GM12878 (cell line): ENCODE data around the gene SCAMP5. TPM values are rescaled to one million over a fixed set of nuclear protein-coding genes. Genes with fewer than 3 reads are reported as not detected.

ENCODE experiments used
- BHLHE40 ChIP-seq, 2 experiments: fragments of 450-650 bp in 1 of 2; IDR thresholded peaks; 2 replicates each; pipeline ENCODE4 v1.6.1; 2011 to 2017; ENCODE audit warnings: low read depth in 2 of 2, borderline replicate concordance in 1 of 2, improper control_type of control experiment in 1 of 2, low read length in 1 of 2, mild to moderate bottlenecking in 1 of 2
- DPF2 ChIP-seq: fragments of 450-650 bp; IDR thresholded peaks from 2 replicates; pipeline ENCODE4 v1.6.1; 2017; ENCODE audit warnings: mild to moderate bottlenecking
- HDAC6 ChIP-seq: fragments of 200-600 bp; sonication (generic); IDR thresholded peaks from one replicate; pipeline ENCODE4 v1.8.0; 2017; ENCODE audit warnings: antibody characterized with exemption; ENCODE audit not compliant: unreplicated experiment
- KAT2A ChIP-seq: conservative IDR thresholded peaks from 2 replicates; pipeline ENCODE4 v1.6.1; 2011; ENCODE audit warnings: low read depth, low read length; ENCODE audit not compliant: control insufficient read depth
- KDM1A ChIP-seq: fragments of 200-600 bp; sonication (generic); IDR thresholded peaks from 2 replicates; pipeline ENCODE4 v1.6.1; 2016; ENCODE audit warnings: borderline replicate concordance
- LARP7 ChIP-seq: fragments of 450-650 bp; IDR thresholded peaks from 2 replicates; pipeline ENCODE4 v1.6.1; 2017; ENCODE audit warnings: mild to moderate bottlenecking
- NFYB ChIP-seq: IDR thresholded peaks from 2 replicates; pipeline ENCODE4 v1.6.1; 2011; ENCODE audit warnings: low read depth, mild to moderate bottlenecking, low read length, improper control_type of control experiment, moderate library complexity; ENCODE audit not compliant: insufficient read depth
- NR2F1 ChIP-seq: fragments of 450-650 bp; conservative IDR thresholded peaks from 2 replicates; pipeline ENCODE4 v1.6.1; 2017; ENCODE audit warnings: mild to moderate bottlenecking
- RB1 ChIP-seq: fragments of 450-650 bp; formaldehyde crosslinking; IDR thresholded peaks from 2 replicates; pipeline ENCODE4 v1.6.1; 2017; ENCODE audit warnings: mild to moderate bottlenecking, borderline replicate concordance
- SMC3 ChIP-seq: IDR thresholded peaks from 2 replicates; pipeline ENCODE4 v1.6.1; 2011; ENCODE audit warnings: low read length, improper control_type of control experiment, borderline replicate concordance
- SREBF1 ChIP-seq: IDR thresholded peaks from 2 replicates; pipeline ENCODE4 v1.6.1; 2012; ENCODE audit warnings: mild to moderate bottlenecking, low read length
- YBX1 ChIP-seq: fragments of 450-650 bp; IDR thresholded peaks from 2 replicates; pipeline ENCODE4 v1.6.1; 2016; ENCODE audit warnings: antibody characterized with exemption
- YY1 ChIP-seq: IDR thresholded peaks from 2 replicates; pipeline ENCODE4 v1.6.1; 2011; ENCODE audit warnings: low read depth, mild to moderate bottlenecking, low read length
- ZNF217 ChIP-seq: fragments of 450-650 bp; IDR thresholded peaks from 2 replicates; pipeline ENCODE4 v1.6.1; 2017; ENCODE audit warnings: antibody characterized with exemption, mild to moderate bottlenecking
- polyA plus RNA-seq, 11 experiments: library from polyadenylated mRNA; depleted of rRNA in 4 of 11; unstranded in 6 of 11; stranded (reverse) in 5 of 11; fragments of >200 nt; fragmentation: Nextera tagmentation in 4 of 11; fragmentation: Illumina TruSeq in 1 of 11; extraction: Ambion mirVana in 4 of 11; extraction: Trizol in 1 of 11; gene quantifications; 1 replicate in 1 of 11; 2 replicates in 10 of 11; pipeline versions ENCODE4 v1.2.1 to v1.2.3, GENCODE V29; 2011 to 2016; ENCODE audit warnings: inconsistent platforms in 2 of 11, missing spikeins in 2 of 11, low read depth in 1 of 11
- total RNA-seq, 4 experiments: library from RNA; depleted of rRNA in 3 of 4; stranded (reverse); fragments of >200 nt in 3 of 4; fragmentation: Illumina TruSeq in 1 of 4; extraction: Trizol in 1 of 4; gene quantifications; 2 replicates each; pipeline versions ENCODE4 v1.2.1 to v1.2.3, GENCODE V29; 2013 to 2021
- TF ChIP-seq, protein P1 (sequence below): IDR thresholded peaks from 2 replicates; pipeline ENCODE4 v1.6.1; 2012; ENCODE audit warnings: low read depth, low read length, improper control_type of control experiment
- TF ChIP-seq, protein P2 (sequence below): IDR thresholded peaks from 2 replicates; pipeline ENCODE4 v1.6.1; 2011; ENCODE audit warnings: low read depth, mild to moderate bottlenecking, low read length, moderate library complexity, borderline replicate concordance; ENCODE audit errors: extremely low read depth
- TF ChIP-seq, protein P3 (sequence below): fragments of 450-650 bp; IDR thresholded peaks from 2 replicates; pipeline ENCODE4 v1.6.1; 2017; ENCODE audit warnings: mild to moderate bottlenecking, moderate library complexity

SCAMP5 gene
- total and polyA plus RNA-seq, 10 of the 15 experiments (the other 5 are each of a cell fraction or from before 2014, with no cell fraction given), result 1.6 to 41.6 (median 16.9) TPM

DNA sequence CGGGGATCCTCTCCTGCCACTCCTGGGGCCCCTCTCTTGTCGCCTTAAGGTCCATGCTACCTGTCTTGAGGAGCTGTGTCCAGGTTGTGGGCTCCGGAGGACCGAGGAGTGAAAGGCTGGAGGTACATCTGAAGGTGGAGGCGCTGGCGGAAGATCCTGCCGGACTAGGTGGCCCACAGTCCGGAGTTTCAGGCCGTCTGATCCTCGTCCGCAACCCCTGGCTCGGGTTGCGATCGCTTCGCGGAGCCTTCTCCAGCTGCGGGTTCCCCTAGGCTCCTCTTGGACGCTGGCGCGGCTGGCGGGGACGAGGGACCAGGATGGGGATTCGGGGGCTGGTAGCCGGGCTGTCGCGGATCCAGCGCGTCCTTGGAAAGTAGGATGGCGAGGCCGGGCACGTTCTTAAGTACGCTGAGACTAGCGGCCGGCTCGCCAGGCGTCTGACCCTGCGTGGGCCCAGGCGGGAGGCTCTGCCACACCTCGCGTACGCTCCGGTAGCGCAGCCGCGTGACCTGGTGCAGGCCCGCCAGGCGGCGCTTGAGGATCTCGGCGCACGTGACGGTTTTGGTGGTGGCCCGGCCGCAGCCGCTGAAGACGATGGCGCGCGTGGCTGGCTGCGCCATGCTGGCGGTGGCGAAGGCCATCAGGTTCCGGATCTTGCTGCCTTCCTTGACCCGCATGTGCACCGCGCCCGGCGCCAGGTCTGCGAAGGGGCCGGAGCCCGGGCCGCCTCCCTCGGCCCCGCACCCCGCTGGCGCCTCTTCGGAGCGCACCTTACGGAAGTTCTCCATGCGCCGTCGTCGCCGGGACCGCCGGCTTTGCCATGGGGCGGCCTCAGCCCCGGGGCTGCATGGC lies 39.3 kb upstream of the SCAMP5 start (continued):
- TF ChIP-seq LARP7, result peak; percentile 94
- TF ChIP-seq YY1, result peak; percentile 74; the same call in 1 of the 2 replicates
- TF ChIP-seq RB1, result 0 out of 2 replicates have a peak, but pooled peaks have one; percentile 53
- TF ChIP-seq NFYB, result no peak
- TF ChIP-seq KAT2A, result no peak
- TF ChIP-seq, protein P1, sequence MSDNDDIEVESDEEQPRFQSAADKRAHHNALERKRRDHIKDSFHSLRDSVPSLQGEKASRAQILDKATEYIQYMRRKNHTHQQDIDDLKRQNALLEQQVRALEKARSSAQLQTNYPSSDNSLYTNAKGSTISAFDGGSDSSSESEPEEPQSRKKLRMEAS, result peak; percentile 83; the same call in 1 of the 2 replicates
- peak; percentile 93 to 98 for TF ChIP-seq BHLHE40 (IDR thresholded peaks at IDR 0.05; ENCODE audit: borderline replicate concordance in 1 of 2, low read depth in 2 of 2, low read length in 1 of 2)
- TF ChIP-seq KDM1A, result no peak
- TF ChIP-seq NR2F1, result 0 out of 2 replicates have a peak, but pooled peaks have one; percentile 42
- TF ChIP-seq ZNF217, result peak; percentile 58; the same call in 1 of the 2 replicates
- TF ChIP-seq SREBF1, result no peak
- peak; percentile 89 for TF ChIP-seq HDAC6
- TF ChIP-seq, protein P2, sequence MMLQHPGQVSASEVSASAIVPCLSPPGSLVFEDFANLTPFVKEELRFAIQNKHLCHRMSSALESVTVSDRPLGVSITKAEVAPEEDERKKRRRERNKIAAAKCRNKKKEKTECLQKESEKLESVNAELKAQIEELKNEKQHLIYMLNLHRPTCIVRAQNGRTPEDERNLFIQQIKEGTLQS, result peak; percentile 65; the same call in 1 of the 2 replicates
- TF ChIP-seq DPF2, result 0 out of 2 replicates have a peak, but pooled peaks have one; percentile 67
- TF ChIP-seq, protein P3, sequence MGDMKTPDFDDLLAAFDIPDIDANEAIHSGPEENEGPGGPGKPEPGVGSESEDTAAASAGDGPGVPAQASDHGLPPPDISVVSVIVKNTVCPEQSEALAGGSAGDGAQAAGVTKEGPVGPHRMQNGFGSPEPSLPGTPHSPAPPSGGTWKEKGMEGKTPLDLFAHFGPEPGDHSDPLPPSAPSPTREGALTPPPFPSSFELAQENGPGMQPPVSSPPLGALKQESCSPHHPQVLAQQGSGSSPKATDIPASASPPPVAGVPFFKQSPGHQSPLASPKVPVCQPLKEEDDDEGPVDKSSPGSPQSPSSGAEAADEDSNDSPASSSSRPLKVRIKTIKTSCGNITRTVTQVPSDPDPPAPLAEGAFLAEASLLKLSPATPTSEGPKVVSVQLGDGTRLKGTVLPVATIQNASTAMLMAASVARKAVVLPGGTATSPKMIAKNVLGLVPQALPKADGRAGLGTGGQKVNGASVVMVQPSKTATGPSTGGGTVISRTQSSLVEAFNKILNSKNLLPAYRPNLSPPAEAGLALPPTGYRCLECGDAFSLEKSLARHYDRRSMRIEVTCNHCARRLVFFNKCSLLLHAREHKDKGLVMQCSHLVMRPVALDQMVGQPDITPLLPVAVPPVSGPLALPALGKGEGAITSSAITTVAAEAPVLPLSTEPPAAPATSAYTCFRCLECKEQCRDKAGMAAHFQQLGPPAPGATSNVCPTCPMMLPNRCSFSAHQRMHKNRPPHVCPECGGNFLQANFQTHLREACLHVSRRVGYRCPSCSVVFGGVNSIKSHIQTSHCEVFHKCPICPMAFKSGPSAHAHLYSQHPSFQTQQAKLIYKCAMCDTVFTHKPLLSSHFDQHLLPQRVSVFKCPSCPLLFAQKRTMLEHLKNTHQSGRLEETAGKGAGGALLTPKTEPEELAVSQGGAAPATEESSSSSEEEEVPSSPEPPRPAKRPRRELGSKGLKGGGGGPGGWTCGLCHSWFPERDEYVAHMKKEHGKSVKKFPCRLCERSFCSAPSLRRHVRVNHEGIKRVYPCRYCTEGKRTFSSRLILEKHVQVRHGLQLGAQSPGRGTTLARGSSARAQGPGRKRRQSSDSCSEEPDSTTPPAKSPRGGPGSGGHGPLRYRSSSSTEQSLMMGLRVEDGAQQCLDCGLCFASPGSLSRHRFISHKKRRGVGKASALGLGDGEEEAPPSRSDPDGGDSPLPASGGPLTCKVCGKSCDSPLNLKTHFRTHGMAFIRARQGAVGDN, result peak; percentile 91
- TF ChIP-seq YBX1, result no peak
- TF ChIP-seq SMC3, result peak; percentile 24; the same call in 1 of the 2 replicates
